ENCODE results near the gene IRF4.

- TF ChIP-seq, protein P1, sequence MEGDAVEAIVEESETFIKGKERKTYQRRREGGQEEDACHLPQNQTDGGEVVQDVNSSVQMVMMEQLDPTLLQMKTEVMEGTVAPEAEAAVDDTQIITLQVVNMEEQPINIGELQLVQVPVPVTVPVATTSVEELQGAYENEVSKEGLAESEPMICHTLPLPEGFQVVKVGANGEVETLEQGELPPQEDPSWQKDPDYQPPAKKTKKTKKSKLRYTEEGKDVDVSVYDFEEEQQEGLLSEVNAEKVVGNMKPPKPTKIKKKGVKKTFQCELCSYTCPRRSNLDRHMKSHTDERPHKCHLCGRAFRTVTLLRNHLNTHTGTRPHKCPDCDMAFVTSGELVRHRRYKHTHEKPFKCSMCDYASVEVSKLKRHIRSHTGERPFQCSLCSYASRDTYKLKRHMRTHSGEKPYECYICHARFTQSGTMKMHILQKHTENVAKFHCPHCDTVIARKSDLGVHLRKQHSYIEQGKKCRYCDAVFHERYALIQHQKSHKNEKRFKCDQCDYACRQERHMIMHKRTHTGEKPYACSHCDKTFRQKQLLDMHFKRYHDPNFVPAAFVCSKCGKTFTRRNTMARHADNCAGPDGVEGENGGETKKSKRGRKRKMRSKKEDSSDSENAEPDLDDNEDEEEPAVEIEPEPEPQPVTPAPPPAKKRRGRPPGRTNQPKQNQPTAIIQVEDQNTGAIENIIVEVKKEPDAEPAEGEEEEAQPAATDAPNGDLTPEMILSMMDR (IDR thresholded peaks at IDR 0.05) = no peak
- TF ChIP-seq EZH2 (IDR thresholded peaks at IDR 0.05; ENCODE audit: borderline replicate concordance, insufficient read depth, low read depth, low read length, poor library complexity, severe bottlenecking) = no peak
These were observed 3.2 kb downstream of the IRF4 start for GRCh38 chr6:394641-395289.

Measured in B cell (primary cell).